ENCODE measurements around the gene ADGRE1.

Gene ADGRE1

DNA sequence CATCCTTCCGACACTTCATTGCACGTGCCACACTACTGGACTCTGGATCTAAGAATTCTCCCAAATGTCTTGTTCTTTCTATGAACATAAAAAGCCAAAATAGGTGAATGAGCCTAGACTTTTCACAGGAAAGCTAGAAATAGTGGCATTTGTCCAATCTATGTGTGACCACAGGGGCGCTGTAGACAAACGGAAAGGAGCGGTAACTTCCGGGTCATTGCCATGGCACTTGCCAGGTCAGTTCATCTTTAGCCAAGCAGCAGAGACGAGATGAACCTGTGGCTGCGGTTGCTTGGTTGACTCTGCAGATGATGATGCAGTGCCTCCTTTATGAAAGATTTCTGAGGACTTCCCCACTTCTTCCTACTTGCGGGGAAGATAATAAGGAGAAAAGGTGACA is 65.6 kb downstream of the ADGRE1 start:
- TF ChIP-seq, protein P1, sequence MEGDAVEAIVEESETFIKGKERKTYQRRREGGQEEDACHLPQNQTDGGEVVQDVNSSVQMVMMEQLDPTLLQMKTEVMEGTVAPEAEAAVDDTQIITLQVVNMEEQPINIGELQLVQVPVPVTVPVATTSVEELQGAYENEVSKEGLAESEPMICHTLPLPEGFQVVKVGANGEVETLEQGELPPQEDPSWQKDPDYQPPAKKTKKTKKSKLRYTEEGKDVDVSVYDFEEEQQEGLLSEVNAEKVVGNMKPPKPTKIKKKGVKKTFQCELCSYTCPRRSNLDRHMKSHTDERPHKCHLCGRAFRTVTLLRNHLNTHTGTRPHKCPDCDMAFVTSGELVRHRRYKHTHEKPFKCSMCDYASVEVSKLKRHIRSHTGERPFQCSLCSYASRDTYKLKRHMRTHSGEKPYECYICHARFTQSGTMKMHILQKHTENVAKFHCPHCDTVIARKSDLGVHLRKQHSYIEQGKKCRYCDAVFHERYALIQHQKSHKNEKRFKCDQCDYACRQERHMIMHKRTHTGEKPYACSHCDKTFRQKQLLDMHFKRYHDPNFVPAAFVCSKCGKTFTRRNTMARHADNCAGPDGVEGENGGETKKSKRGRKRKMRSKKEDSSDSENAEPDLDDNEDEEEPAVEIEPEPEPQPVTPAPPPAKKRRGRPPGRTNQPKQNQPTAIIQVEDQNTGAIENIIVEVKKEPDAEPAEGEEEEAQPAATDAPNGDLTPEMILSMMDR (IDR thresholded peaks at IDR 0.05; ENCODE audit: extremely low read depth, missing control alignments), result no peak
- DNase-seq (ENCODE audit: low spot score), result no peak

DNA sequence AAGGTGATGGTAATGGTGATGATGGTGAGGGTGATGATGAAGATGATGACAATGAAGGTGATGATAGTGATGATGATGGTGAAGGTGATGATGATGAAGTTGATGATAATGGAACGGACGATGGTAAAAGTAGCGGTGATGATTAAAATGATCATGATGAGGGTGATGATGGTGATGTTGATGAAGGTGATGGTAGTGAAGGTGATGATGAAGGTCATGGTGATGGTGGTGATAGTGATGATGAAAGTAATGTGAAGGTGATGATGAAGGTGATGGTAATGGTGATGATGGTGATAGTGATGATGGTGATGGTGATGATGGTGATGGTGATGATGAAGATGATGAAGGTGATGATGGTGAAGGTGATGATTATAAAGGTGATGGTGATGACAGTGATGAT is 67.7 kb downstream of the ADGRE1 start:
- TF ChIP-seq, protein P1 (IDR thresholded peaks at IDR 0.05; ENCODE audit: extremely low read depth, missing control alignments), result no peak
- DNase-seq (ENCODE audit: low spot score), result no peak

DNA sequence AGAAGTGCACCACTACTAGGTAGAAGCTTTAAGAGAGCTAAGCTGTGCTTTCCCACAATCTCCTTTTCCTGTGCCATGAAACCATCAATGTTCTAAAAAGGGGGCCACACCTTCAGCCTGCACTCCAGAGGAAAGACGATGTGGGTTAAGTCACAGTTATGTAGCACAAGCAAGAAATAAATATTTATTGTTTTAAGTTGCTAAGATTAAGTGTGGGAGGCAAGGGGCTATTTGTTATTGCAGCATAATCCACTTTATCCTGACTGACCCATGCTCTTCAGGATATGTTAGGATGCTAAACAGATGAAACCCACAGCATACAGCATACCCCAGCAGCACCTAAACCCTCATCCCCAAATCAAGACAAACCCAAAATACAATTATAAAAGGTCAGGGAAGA is 69.2 kb downstream of the ADGRE1 start:
- TF ChIP-seq, protein P1 (IDR thresholded peaks at IDR 0.05; ENCODE audit: extremely low read depth, missing control alignments), result no peak
- DNase-seq (ENCODE audit: low spot score), result no peak

DNA sequence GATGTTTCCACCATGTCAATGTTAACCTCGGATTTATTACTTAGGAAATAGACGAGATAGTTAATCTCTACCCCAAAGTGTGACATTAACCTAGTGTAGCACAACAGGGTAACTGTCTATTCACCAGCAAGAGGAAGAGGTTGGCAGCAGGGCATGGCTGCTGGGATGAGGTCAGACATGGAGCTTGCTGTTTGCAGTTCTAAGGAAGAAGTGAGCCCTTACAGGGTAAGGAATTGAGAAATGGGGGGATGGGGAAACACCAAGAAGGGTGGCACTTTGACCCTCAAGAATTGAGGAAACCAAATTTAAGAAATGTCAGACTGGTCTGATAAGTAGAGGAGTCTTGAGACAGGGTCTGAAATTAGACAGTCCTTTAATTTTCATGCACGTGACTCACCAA is 71.4 kb downstream of the ADGRE1 start:
- DNase-seq (ENCODE audit: low spot score), result no peak
- TF ChIP-seq, protein P1 (IDR thresholded peaks at IDR 0.05; ENCODE audit: extremely low read depth, missing control alignments), result no peak

DNA sequence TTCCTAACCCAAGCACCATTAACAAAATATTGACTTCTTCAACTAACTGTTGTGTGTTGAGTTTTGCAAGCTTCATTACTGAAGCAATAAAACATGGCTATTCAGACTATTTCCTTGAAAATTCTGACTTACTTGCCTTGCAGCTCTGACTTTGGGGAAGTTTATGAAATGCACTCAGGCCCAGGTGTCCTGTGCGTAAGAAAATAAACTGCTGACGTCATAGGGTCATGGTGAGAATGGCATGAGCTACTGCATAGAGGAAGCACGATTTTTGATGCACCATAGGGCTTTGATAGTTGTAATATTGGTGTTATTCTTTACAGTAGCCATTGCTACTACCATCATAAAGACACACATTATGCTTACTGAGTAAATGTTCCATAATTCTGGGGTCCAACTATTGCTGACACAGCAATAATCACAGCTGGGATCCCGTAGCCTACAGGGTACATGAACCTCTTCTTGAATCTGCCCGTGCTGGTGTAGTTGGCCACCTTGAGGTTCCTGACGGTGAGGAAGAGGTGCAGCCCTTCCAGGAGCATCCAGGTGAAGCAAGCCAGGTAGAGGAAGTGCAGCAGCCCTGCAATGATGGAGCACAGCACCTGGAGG is 76.0 kb downstream of the ADGRE1 start:
- TF ChIP-seq, protein P1 (IDR thresholded peaks at IDR 0.05; ENCODE audit: extremely low read depth, missing control alignments), result no peak
- no peak for DNase-seq (ENCODE audit: low spot score)

DNA sequence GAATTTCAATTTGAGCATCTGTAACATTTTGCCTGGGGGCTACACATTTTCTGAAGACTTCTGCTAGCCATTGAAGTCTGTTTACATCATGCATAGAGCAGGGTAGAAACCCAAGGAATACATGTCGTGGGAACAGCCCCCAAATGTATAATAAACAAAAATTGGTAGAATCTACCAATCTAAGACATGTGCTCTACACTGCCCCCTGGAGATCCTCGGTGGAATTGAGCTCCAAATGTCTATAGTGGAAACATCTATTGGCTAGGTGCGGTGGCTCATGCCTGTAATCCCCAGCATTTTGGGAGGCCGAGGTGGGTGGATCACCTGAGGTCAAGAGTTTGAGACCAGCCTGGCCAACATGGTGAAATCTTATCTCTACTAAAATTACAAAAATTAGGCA is 76.6 kb downstream of the ADGRE1 start:
- peak; percentile 16 for DNase-seq (ENCODE audit: low spot score)
- TF ChIP-seq, protein P1 (IDR thresholded peaks at IDR 0.05; ENCODE audit: extremely low read depth, missing control alignments), result peak; percentile 31

DNA sequence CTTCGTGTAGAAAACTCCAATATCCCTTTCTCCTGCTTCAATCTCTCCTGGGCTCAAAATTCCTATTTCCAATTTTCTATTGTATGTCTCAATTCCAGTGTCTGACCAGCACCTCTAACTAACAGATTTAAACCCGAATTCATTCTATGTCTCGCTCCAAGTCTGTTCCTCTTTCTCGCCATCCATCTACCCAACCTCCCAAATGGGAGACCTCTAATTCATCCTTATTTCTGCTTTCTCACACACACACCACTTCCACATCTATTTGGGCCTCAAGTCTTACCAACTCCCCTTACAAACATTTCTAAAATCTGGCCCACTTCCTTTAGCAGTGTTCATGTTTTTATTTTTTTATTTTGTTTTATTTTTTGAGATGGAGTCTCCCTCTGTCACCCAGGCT is 80.6 kb downstream of the ADGRE1 start:
- TF ChIP-seq, protein P1 (IDR thresholded peaks at IDR 0.05; ENCODE audit: extremely low read depth, missing control alignments), result no peak
- no peak for DNase-seq (ENCODE audit: low spot score)

All from GM20000 (cell line).